ENCODE results near the gene C22orf23.
"Not testable (repeated sequence)": the region's sequence is repeated elsewhere in the genome, so short reads cannot be mapped to it uniquely, and the experiment has no call there.

The C22orf23 gene

DNA sequence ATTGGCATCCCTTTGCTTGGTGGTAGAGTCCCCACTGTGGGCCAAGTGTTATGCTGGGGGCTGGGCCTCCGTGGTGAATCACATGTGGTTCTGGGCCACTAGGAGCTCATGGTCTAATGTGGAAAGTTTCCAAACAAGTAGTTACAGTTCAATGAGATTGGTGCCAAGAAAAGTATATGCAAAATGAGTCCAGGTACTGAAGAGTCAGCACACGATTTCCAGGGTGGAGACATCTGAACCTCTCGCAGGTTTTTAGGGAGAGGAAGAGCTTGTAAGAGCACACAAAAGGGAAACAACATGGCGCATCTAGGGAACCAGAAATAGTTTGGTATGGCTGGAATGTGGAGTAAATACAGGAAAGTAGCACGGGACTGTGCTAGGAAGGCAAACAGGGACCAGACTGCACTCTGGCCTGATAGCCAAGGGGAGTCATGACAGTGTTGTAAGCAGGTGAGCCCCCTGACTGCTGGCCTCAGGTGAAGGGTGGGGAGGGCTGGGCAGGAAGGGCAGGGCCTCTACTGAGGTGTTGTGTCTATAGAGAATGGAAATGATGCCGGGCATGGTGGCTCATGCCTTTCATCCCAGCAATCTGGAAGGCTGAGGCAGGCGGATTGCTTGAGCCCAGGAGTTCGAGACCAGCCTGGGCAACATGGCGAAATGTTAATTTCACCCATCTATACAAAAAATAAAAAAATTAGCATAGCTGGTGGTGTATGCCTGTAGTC, 12.7 kb upstream of the C22orf23 start:
- no peak overlapping the region for H3K4me2 ChIP-seq (ENCODE audit: low read length)
- peaks cover 43% of the 10 kb centered on the region for H3K36me3 ChIP-seq (ENCODE audit: insufficient read depth, low read length)
- no peak overlapping the region for H3K9ac ChIP-seq (ENCODE audit: low read depth, low read length)
- H3K9me3 ChIP-seq (replicated peaks; ENCODE audit: low read length) = no peaks in the 10 kb centered on the region
- H3K4me3 ChIP-seq (ENCODE audit: low read length) = no peak overlapping the region
- H3K4me1 ChIP-seq (ENCODE audit: control insufficient read depth, insufficient read depth, low read length) = peaks cover 5% of the 10 kb centered on the region
- no peaks in the 10 kb centered on the region for H3K27me3 ChIP-seq (ENCODE audit: control insufficient read depth, insufficient read depth, low read length)

- Histone ChIP-seq H3K9ac (ENCODE audit: low read depth, low read length) (no peak overlapping the region), H3K4me3 (ENCODE audit: low read length) (no peak overlapping the region), H3K4me1 (ENCODE audit: control insufficient read depth, insufficient read depth, low read length) (peaks cover 4% of the 10 kb centered on the region), H3K27me3 (ENCODE audit: control insufficient read depth, insufficient read depth, low read length) (no peaks in the 10 kb centered on the region), H3K4me2 (ENCODE audit: low read length) (no peak overlapping the region), H3K36me3 (ENCODE audit: insufficient read depth, low read length) (peaks cover 49% of the 10 kb centered on the region), H3K9me3 (replicated peaks; ENCODE audit: low read length) (no peaks in the 10 kb centered on the region)
Measured at GRCh38 chr22:37961062-37961461, 7.7 kb upstream of the C22orf23 start.

GRCh38 chr22:37959231-37959825, 5.9 kb upstream of the C22orf23 start:
- Histone ChIP-seq H3K4me1 (ENCODE audit: control insufficient read depth, insufficient read depth, low read length) (peaks cover 7% of the 10 kb centered on the region), H3K4me3 (ENCODE audit: low read length) (no peak overlapping the region), H3K9me3 (replicated peaks; ENCODE audit: low read length) (no peaks in the 10 kb centered on the region), H3K27me3 (ENCODE audit: control insufficient read depth, insufficient read depth, low read length) (no peaks in the 10 kb centered on the region), H3K4me2 (ENCODE audit: low read length) (no peak overlapping the region), H3K9ac (ENCODE audit: low read depth, low read length) (no peak overlapping the region), H3K36me3 (ENCODE audit: insufficient read depth, low read length) (peaks cover 47% of the 10 kb centered on the region)

DNA sequence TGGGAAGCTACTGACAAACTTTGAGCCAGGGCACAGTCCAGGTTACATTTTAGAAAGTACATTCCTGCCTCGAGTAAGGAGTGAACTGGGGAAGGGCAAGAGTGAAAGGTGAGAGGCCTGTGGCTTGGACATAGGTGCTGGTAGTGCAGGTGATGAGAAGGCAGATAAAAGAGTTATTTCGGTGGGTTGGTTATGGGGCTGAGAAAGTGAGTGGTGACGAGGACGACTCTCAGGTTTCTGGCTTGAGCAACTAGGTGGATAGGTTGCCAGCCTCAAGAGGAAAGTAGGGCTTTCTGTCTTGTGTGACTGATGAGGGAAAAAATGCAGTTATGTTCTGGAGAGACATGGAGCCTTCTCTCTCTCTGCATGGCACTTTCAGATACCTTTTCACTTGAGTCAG, 3.8 kb upstream of the C22orf23 start:
- no peaks in the 10 kb centered on the region for H3K27me3 ChIP-seq (ENCODE audit: control insufficient read depth, insufficient read depth, low read length)
- no peak overlapping the region for H3K4me3 ChIP-seq (ENCODE audit: low read length)
- peaks cover 45% of the 10 kb centered on the region for H3K36me3 ChIP-seq (ENCODE audit: insufficient read depth, low read length)

DNA sequence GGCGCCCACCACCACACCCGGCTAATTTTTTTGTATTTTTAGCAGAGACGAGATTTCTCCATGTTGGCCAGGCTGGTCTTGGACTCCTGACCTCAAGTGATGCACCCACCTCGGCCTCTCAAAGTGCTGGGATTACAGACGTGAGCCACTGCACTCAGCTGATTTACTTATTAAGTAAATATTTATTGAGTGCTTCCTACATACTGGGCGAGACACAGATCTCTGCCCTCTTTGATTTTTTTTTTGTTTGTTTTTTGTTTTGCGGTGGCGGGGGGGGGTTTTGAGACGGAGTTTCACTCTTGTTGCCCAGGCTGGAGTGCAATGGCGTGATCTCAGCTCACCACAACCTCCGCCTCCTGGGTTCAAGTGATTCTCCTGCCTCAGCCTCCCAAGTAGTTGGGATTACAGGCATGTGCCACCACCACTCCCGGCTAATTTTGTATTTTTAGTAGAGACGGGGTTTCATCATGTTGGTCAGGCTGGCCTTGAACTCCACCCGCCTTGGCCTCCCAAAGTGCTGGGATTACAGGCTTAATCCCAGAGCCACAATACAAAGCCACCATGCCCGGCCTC, 2.5 kb upstream of the C22orf23 start:
- not testable (repeated sequence) for H3K27me3 ChIP-seq (ENCODE audit: control insufficient read depth, insufficient read depth, low read length); H3K4me3 ChIP-seq (ENCODE audit: low read length); H3K4me2 ChIP-seq (ENCODE audit: low read length); H3K9ac ChIP-seq (ENCODE audit: low read depth, low read length); H3K9me3 ChIP-seq (replicated peaks; ENCODE audit: low read length)
- Histone ChIP-seq H3K36me3 (ENCODE audit: insufficient read depth, low read length) (peaks cover 32% of the 10 kb centered on the region), H3K4me1 (ENCODE audit: control insufficient read depth, insufficient read depth, low read length) (peaks cover 15% of the 10 kb centered on the region)

More for the DNA sequence above, 3.8 kb upstream of the C22orf23 start:
- no peaks in the 10 kb centered on the region for H3K9me3 ChIP-seq (replicated peaks; ENCODE audit: low read length)
- H3K9ac ChIP-seq (ENCODE audit: low read depth, low read length) = no peak overlapping the region
- H3K4me2 ChIP-seq (ENCODE audit: low read length) = no peak overlapping the region
- H3K4me1 ChIP-seq (ENCODE audit: control insufficient read depth, insufficient read depth, low read length) = peaks cover 15% of the 10 kb centered on the region

- Histone ChIP-seq H3K9ac (ENCODE audit: low read depth, low read length) (peak overlapping the region; percentile 96), H3K27me3 (ENCODE audit: control insufficient read depth, insufficient read depth, low read length) (no peaks in the 10 kb centered on the region), H3K4me2 (ENCODE audit: low read length) (peak overlapping the region; percentile 99), H3K4me3 (ENCODE audit: low read length) (peak overlapping the region; percentile 97), H3K9me3 (replicated peaks; ENCODE audit: low read length) (no peaks in the 10 kb centered on the region), H3K4me1 (ENCODE audit: control insufficient read depth, insufficient read depth, low read length) (peaks cover 15% of the 10 kb centered on the region), H3K36me3 (ENCODE audit: insufficient read depth, low read length) (peaks cover 29% of the 10 kb centered on the region)
Measured at GRCh38 chr22:37954686-37955085, 1.3 kb upstream of the C22orf23 start.

DNA sequence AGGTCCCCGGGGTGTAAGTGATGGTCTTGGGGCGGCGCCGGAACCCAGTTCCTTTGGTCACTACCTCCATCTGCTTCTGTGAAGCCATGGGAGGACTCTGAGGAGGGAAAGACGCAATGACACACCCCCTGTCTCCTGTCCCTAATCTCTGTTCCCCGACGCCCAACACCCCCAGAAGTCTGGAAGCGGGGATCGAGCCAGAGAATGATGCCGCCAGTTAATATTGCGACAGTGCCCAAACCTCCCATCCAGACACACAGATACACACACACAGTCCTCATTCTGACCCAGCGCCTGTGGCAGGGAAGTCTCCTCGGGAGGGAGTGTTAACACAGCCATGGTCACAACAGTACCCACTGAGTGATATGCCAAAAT, 352 bp downstream of the C22orf23 start:
- no peaks in the 10 kb centered on the region for H3K27me3 ChIP-seq (ENCODE audit: control insufficient read depth, insufficient read depth, low read length)
- H3K4me2 ChIP-seq (ENCODE audit: low read length) = peak overlapping the region; percentile 99
- H3K36me3 ChIP-seq (ENCODE audit: insufficient read depth, low read length) = peaks cover 15% of the 10 kb centered on the region
- no peaks in the 10 kb centered on the region for H3K9me3 ChIP-seq (replicated peaks; ENCODE audit: low read length)
- peak overlapping the region; percentile 97 for H3K4me3 ChIP-seq (ENCODE audit: low read length)
- H3K4me1 ChIP-seq (ENCODE audit: control insufficient read depth, insufficient read depth, low read length) = peaks cover 15% of the 10 kb centered on the region
- H3K9ac ChIP-seq (ENCODE audit: low read depth, low read length) = peak overlapping the region; percentile 96

GRCh38 chr22:37952629-37953028, 772 bp downstream of the C22orf23 start:
- H3K9me3 ChIP-seq (replicated peaks; ENCODE audit: low read length); H3K27me3 ChIP-seq (ENCODE audit: control insufficient read depth, insufficient read depth, low read length): not testable (repeated sequence)
- Histone ChIP-seq H3K4me1 (ENCODE audit: control insufficient read depth, insufficient read depth, low read length) (peaks cover 15% of the 10 kb centered on the region), H3K36me3 (ENCODE audit: insufficient read depth, low read length) (peaks cover 12% of the 10 kb centered on the region), H3K4me2 (ENCODE audit: low read length) (peak overlapping the region; percentile 99), H3K4me3 (ENCODE audit: low read length) (peak overlapping the region; percentile 97), H3K9ac (ENCODE audit: low read depth, low read length) (peak overlapping the region; percentile 96)

DNA sequence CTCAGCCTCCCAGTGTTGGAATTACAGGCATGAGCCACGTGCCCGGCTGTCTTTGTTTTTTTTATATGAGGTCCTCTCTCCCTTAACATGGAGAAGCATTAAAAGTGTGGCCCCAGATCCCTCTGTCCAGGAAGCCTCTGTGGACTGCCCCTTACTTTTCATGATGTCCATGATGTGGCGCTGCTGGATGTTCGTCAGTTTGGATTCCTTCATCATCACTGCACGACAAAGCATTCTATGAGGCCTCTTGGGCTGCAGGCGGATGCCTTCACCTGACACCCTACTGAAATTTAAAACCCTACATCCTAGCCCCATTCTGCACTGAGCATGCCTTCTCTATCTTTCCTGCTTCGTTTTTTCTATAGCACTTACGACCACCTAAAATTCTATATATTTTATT, 2.1 kb downstream of the C22orf23 start:
- no peaks in the 10 kb centered on the region for H3K9me3 ChIP-seq (replicated peaks; ENCODE audit: low read length)
- H3K4me3 ChIP-seq (ENCODE audit: low read length) = no peak overlapping the region
- H3K27me3 ChIP-seq (ENCODE audit: control insufficient read depth, insufficient read depth, low read length) = no peaks in the 10 kb centered on the region
- no peak overlapping the region for H3K4me2 ChIP-seq (ENCODE audit: low read length)
- no peaks in the 10 kb centered on the region for H3K36me3 ChIP-seq (ENCODE audit: insufficient read depth, low read length)
- no peak overlapping the region for H3K9ac ChIP-seq (ENCODE audit: low read depth, low read length)
- peaks cover 15% of the 10 kb centered on the region for H3K4me1 ChIP-seq (ENCODE audit: control insufficient read depth, insufficient read depth, low read length)

DNA sequence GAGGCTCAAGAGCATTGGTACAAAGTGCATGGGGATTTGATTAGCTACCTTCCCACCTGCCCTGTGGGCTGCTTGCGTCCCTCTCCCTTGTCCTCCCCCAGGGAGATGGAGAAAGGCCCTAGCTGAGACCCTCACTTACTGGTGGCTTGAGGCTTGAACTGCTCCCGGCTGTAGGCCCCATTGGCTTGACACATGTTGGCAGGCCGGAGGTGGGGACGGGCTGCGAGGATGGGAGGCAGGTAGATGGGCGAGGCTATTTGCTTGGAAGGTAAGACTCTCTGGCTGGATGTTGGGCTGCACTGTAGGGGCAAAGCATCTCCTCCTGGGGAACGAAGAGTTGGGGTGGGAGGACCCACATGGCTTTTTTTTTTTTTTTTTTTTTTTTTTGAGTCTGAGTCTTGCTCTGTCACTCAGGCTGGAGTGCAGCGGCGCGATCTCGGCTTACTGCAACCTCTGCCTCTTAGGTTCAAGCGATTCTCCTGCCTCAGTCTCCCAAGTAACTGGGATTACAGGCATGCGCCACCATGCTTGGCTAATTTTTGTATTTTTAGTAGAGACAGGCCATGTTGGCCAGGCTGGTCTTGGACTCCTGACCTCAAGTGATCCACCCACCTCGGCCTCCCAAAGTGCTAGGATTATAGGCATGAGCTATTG, 6.1 kb downstream of the C22orf23 start:
- not testable (repeated sequence) for H3K4me2 ChIP-seq (ENCODE audit: low read length)

GRCh38 chr22:37944423-37944822, 9.0 kb downstream of the C22orf23 start:
- not testable (repeated sequence) for H3K4me2 ChIP-seq (ENCODE audit: low read length); H3K9ac ChIP-seq (ENCODE audit: low read depth, low read length); H3K4me3 ChIP-seq (ENCODE audit: low read length); H3K4me1 ChIP-seq (ENCODE audit: control insufficient read depth, insufficient read depth, low read length); H3K9me3 ChIP-seq (replicated peaks; ENCODE audit: low read length); H3K27me3 ChIP-seq (ENCODE audit: control insufficient read depth, insufficient read depth, low read length)
- H3K36me3 ChIP-seq (ENCODE audit: insufficient read depth, low read length) = peaks cover 31% of the 10 kb centered on the region

More for the DNA sequence above, 6.1 kb downstream of the C22orf23 start:
- H3K9ac ChIP-seq (ENCODE audit: low read depth, low read length); H3K4me3 ChIP-seq (ENCODE audit: low read length); H3K4me1 ChIP-seq (ENCODE audit: control insufficient read depth, insufficient read depth, low read length); H3K9me3 ChIP-seq (replicated peaks; ENCODE audit: low read length); H3K27me3 ChIP-seq (ENCODE audit: control insufficient read depth, insufficient read depth, low read length): not testable (repeated sequence)
- H3K36me3 ChIP-seq (ENCODE audit: insufficient read depth, low read length) = peaks cover 13% of the 10 kb centered on the region
